ENCODE results near the gene SULF2. TPM values are rescaled to one million over a fixed set of nuclear protein-coding genes. Genes with fewer than 3 reads are reported as not detected.

The SULF2 gene
- total RNA-seq, 1 experiment from 2014 or later, result 52.0 TPM

DNA sequence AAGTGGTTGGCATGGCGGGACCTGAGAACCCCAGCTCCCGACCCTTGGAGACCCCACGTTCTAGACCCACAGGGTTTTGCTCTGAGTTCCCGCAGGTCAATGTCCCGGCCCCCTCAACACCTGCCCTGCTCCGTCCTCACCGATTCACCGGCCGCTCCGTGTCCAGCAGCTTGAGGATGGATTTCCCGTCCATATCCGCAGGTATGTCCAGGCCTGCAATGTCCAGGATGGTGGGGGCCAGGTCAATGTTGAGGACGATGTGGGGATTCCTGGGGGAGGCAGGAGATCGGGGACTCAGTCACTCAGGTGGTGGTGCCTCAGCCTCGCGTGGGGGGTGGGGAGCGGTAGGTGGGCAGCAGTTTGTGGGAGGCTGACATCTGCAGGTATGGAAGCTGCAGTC is 106.7 kb downstream of the SULF2 start:
- Histone ChIP-seq H3K4me3 (ENCODE audit: insufficient read depth, low read depth, low read length) (no peak overlapping the region), H3K36me3 (replicated peaks; ENCODE audit: control insufficient read depth, insufficient read depth, low read length) (no peaks in the 10 kb centered on the region; the same call in none of the 2 replicates), H3K27me3 (ENCODE audit: control insufficient read depth, insufficient read depth, low read length) (no peaks in the 10 kb centered on the region)
- DNase-seq, result no peak

- DNase-seq, result peak; percentile 94
- Histone ChIP-seq H3K27me3 (ENCODE audit: control insufficient read depth, insufficient read depth, low read length) (no peaks in the 10 kb centered on the region), H3K4me3 (ENCODE audit: insufficient read depth, low read depth, low read length) (no peak overlapping the region), H3K36me3 (replicated peaks; ENCODE audit: control insufficient read depth, insufficient read depth, low read length) (no peaks in the 10 kb centered on the region; the same call in none of the 2 replicates)
Observed at GRCh38 chr20:47677635-47678453, 107.4 kb downstream of the SULF2 start.

- H3K27me3 ChIP-seq (ENCODE audit: control insufficient read depth, insufficient read depth, low read length), result no peaks in the 10 kb centered on the region
- DNase-seq, result no peak
- H3K4me3 ChIP-seq (ENCODE audit: insufficient read depth, low read depth, low read length), result no peak overlapping the region
- no peaks in the 10 kb centered on the region; the same call in none of the 2 replicates for H3K36me3 ChIP-seq (replicated peaks; ENCODE audit: control insufficient read depth, insufficient read depth, low read length)
Observed at GRCh38 chr20:47676912-47677634, 108.2 kb downstream of the SULF2 start.

- DNase-seq, result peak; percentile 92
- no peaks in the 10 kb centered on the region for H3K27me3 ChIP-seq (ENCODE audit: control insufficient read depth, insufficient read depth, low read length)
- no peaks in the 10 kb centered on the region; the same call in none of the 2 replicates for H3K36me3 ChIP-seq (replicated peaks; ENCODE audit: control insufficient read depth, insufficient read depth, low read length)
- H3K4me3 ChIP-seq (ENCODE audit: insufficient read depth, low read depth, low read length), result no peak overlapping the region
Observed at GRCh38 chr20:47676219-47676721, 109.0 kb downstream of the SULF2 start.

DNA sequence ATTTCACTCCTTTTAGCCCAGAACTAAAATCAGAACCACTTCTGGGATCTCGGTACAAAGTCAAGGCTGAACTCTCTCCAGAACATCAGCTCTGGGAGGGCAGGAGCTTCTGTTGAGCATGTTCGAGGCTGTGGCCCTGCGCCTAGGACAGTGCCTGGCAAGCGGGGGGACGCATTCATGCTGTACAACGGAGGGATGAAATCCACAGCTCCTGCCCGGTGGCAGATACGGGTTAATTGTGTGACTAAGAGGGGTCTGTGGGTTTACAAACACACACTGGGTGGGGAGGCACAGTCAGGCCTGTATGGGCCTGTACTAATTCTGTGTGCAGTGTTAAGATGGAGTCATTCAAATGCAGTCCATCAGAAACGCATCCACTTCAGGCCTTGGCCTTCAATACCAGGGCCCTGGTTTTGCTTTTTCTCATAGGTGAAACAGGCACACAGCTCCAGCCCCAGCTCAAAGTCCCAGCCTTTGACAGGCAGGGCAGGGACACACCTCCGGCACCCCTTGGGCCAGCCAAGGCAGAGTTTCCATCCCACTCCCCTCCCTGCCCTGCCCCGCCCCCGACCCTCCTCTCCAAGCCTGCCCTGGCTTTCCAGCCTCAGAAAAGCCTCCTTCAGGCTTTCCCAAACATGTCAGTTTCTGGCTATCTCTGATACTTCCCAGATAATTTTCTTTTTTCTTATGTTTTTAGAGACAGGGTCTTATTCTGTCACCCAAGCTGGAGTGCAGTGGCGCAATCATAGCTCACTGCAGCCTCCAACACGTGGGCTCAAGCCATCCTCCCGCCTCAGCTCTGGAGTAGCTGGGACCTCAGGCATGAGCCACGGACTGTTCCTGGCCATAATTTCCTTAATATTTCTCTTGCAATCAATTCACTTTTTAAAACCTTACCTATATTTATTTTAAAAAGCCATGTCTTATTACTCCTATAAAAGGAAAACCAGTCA is 109.8 kb downstream of the SULF2 start:
- H3K4me3 ChIP-seq (ENCODE audit: insufficient read depth, low read depth, low read length), result no peak overlapping the region
- H3K36me3 ChIP-seq (replicated peaks; ENCODE audit: control insufficient read depth, insufficient read depth, low read length), result no peaks in the 10 kb centered on the region; the same call in none of the 2 replicates
- no peaks in the 10 kb centered on the region for H3K27me3 ChIP-seq (ENCODE audit: control insufficient read depth, insufficient read depth, low read length)
- DNase-seq, result peak; percentile 87

DNA sequence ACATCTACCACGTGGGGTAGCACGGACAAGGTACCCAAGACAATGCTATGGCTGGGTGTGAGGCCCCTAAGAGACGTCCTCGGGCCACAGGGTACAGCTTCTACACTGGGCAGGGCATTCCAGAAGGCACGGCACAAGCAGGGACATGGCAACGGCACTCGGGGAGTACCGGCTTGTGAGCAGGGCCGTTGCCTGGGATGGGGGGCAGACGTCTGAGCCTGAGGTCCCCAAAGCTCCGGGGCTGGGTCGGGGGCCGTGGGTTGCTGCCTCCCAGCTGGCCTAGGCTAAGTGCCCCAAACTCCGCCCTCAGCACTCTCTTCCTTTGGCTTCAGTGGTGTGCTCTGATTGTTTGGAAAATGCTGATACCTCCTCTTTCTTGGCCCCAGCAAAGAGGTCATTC is 110.6 kb downstream of the SULF2 start:
- H3K36me3 ChIP-seq (replicated peaks; ENCODE audit: control insufficient read depth, insufficient read depth, low read length), result no peaks in the 10 kb centered on the region; the same call in none of the 2 replicates
- no peak overlapping the region for H3K4me3 ChIP-seq (ENCODE audit: insufficient read depth, low read depth, low read length)
- peak; percentile 45 for DNase-seq
- no peaks in the 10 kb centered on the region for H3K27me3 ChIP-seq (ENCODE audit: control insufficient read depth, insufficient read depth, low read length)

DNA sequence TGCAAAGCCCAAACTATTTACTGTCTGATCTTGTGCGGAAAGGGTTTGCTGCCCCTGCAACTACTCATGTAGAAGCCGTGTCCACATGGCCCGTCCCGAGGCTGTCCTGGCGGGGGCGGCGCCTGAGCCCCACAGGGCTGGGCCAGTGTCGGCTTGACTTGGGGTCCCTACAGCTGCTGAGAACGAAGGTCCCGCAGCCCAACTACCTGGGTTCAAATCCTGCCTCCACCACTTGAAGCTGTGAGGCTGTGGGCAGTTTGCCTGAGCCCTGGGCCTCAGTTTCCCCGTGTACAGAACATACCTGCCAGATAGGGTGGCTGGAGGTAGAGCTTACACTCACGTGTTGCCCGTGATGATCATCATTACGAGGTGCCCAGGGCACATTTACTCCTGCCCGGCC is 111.1 kb downstream of the SULF2 start:
- Histone ChIP-seq H3K36me3 (replicated peaks; ENCODE audit: control insufficient read depth, insufficient read depth, low read length) (no peaks in the 10 kb centered on the region; the same call in none of the 2 replicates), H3K27me3 (ENCODE audit: control insufficient read depth, insufficient read depth, low read length) (no peaks in the 10 kb centered on the region), H3K4me3 (ENCODE audit: insufficient read depth, low read depth, low read length) (no peak overlapping the region)
- DNase-seq, result peak; percentile 41

- DNase-seq, result no peak
- no peak overlapping the region for H3K4me3 ChIP-seq (ENCODE audit: insufficient read depth, low read depth, low read length)
- H3K36me3 ChIP-seq (replicated peaks; ENCODE audit: control insufficient read depth, insufficient read depth, low read length), result no peaks in the 10 kb centered on the region; the same call in none of the 2 replicates
- H3K27me3 ChIP-seq (ENCODE audit: control insufficient read depth, insufficient read depth, low read length), result no peaks in the 10 kb centered on the region
Observed at GRCh38 chr20:47673671-47673955, 111.7 kb downstream of the SULF2 start.

GRCh38 chr20:47672886-47673670 is 112.2 kb downstream of the SULF2 start:
- no peak overlapping the region for H3K4me3 ChIP-seq (ENCODE audit: insufficient read depth, low read depth, low read length)
- H3K36me3 ChIP-seq (replicated peaks; ENCODE audit: control insufficient read depth, insufficient read depth, low read length), result no peaks in the 10 kb centered on the region; the same call in none of the 2 replicates
- H3K27me3 ChIP-seq (ENCODE audit: control insufficient read depth, insufficient read depth, low read length), result no peaks in the 10 kb centered on the region
- peak; percentile 70 for DNase-seq

GRCh38 chr20:47672166-47672565 is 113.1 kb downstream of the SULF2 start:
- Histone ChIP-seq H3K27me3 (ENCODE audit: control insufficient read depth, insufficient read depth, low read length) (no peaks in the 10 kb centered on the region), H3K4me3 (ENCODE audit: insufficient read depth, low read depth, low read length) (no peak overlapping the region), H3K36me3 (replicated peaks; ENCODE audit: control insufficient read depth, insufficient read depth, low read length) (no peaks in the 10 kb centered on the region; the same call in none of the 2 replicates)
- DNase-seq, result peak; percentile 46

DNA sequence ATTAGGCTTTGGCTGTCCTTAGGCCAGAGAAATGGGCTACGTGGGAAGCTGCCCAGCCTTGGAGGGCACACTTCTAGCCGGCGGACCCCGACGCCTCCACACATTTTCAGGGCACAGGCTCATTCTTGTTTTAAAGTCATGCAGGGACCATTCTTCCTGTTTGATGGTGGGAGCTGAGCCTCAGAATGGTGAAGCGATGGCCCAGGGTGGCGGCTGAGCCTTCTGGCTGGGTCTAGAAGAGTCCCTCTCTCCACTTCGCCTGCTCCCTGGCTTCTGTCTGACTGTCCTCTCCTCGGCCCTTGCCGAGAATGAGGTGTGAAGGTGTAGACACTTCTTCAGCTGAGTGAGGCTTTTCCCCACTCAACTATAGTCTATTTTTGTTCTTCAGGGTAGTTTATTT is 114.4 kb downstream of the SULF2 start:
- no peaks in the 10 kb centered on the region for H3K27me3 ChIP-seq (ENCODE audit: control insufficient read depth, insufficient read depth, low read length)
- H3K36me3 ChIP-seq (replicated peaks; ENCODE audit: control insufficient read depth, insufficient read depth, low read length), result no peaks in the 10 kb centered on the region; the same call in none of the 2 replicates
- peak; percentile 32 for DNase-seq
- H3K4me3 ChIP-seq (ENCODE audit: insufficient read depth, low read depth, low read length), result no peak overlapping the region

DNA sequence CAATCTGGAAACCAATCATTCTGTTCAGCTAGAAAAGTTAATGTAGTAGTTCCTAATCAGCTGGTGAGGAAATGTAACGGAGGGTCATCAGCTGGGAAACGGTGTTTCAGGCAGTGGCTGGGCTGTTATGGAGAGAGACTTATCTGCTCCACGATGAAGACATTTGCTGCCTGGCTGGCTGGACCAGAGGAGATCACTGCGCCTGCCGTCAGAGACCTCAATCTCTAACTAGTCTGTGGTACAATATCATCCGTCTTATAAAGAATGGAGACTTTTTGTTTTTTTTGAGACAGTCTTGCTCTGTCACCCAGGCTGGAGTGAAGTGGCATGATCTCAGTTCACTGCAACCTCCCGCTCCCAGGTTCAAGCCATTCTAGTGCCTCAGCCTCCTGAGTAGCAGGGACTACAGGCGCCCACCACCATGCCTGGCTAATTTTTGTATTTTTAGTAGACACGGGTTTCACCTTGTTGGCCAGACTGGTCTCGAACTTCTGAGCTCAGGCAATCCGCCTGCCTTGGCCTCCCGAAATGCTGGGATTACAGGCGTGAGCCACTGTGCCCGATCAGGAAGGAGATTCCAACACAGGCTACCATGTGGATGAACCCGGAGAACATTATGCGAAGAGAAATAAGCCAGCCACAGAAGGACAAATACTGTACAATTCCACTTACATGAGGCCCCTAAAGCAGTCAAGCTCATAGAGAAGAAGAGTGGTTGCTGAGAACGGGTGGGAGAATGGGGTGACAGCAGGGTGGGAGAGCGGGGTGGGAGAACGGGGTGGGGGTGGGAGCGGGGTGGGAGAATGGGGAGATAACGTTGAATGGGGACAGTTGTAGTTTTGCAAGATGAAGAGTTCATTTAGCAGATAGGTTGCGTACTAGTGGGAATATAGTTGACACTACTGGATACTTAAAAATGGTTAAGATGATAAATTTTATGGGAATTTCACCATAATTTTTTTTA is 115.1 kb downstream of the SULF2 start:
- DNase-seq, result peak; percentile 64
- no peaks in the 10 kb centered on the region; the same call in none of the 2 replicates for H3K36me3 ChIP-seq (replicated peaks; ENCODE audit: control insufficient read depth, insufficient read depth, low read length)
- H3K27me3 ChIP-seq (ENCODE audit: control insufficient read depth, insufficient read depth, low read length), result no peaks in the 10 kb centered on the region
- no peak overlapping the region for H3K4me3 ChIP-seq (ENCODE audit: insufficient read depth, low read depth, low read length)

Data from H7 (cell line).